B cell (primary cell): ENCODE measurements around the gene GPR87. TPM values are rescaled to one million over a fixed set of nuclear protein-coding genes. Genes with fewer than 3 reads are reported as not detected.

Source experiments
- ATAC-seq: fragments of 200-7000 bp; cut with Tn5 transposase; one replicate; pipeline ENCODE4 v1.10.0; 2021; ENCODE audit warnings: low read depth, mild to moderate bottlenecking, moderate number of reproducible peaks, moderate library complexity
- CTCF ChIA-PET: fragments of 350-600 bp; sonication (Branson Sonifier 250); formaldehyde crosslinking; loops from one replicate; lab custom pipeline; 2021; ENCODE audit warnings: antibody characterized with exemption, inconsistent platforms; lab: Charles Lee
- POLR2A ChIA-PET: fragments of 350-600 bp; sonication (Branson Sonifier 250); formaldehyde crosslinking; loops from one replicate; lab custom pipeline; 2021; ENCODE audit warnings: antibody characterized with exemption; lab: Charles Lee
- DNase-seq: peaks from one replicate; pipeline ENCODE4 v3.0.0; 2013
- H2AFZ ChIP-seq: 2 replicates; pipeline ENCODE4 v1.6.1; 2012; ENCODE audit warnings: mild to moderate bottlenecking, low read depth, low read length; ENCODE audit not compliant: insufficient read depth, poor library complexity, severe bottlenecking
- H3K27ac ChIP-seq, 2 donors: 1 replicate in 1 of 2; 2 replicates in 1 of 2; pipeline ENCODE4 v1.5.1; 2012 to 2013; ENCODE audit warnings: low read length in 2 of 2, mild to moderate bottlenecking in 2 of 2, moderate library complexity in 1 of 2
- H3K27me3 ChIP-seq, 4 experiments: fragments of 200-600 bp in 1 of 4; sonication (generic) in 1 of 4; replicated peaks in 1 of 4; 1 replicate in 2 of 4; 2 replicates in 2 of 4; pipeline versions ENCODE4 v1.6.1 to v1.7.0; 2013 to 2016; ENCODE audit warnings: low read length in 3 of 4, mild to moderate bottlenecking in 2 of 4, mixed read lengths in 1 of 4, moderate library complexity in 1 of 4; ENCODE audit not compliant: insufficient read depth in 4 of 4, control insufficient read depth in 3 of 4; ENCODE audit errors: control extremely low read depth in 1 of 4
- H3K36me3 ChIP-seq, 2 experiments: replicated peaks in 1 of 2; 1 replicate in 1 of 2; 2 replicates in 1 of 2; pipeline versions ENCODE4 v1.6.1 to v1.7.1; 2013; ENCODE audit warnings: low read length in 1 of 2; ENCODE audit not compliant: insufficient read depth in 2 of 2, control insufficient read depth in 1 of 2; ENCODE audit errors: control extremely low read depth in 1 of 2, extremely low read depth in 1 of 2
- H3K4me1 ChIP-seq, 2 donors: fragments of 200-600 bp in 1 of 2; sonication (generic) in 1 of 2; 1 replicate in 1 of 2; 2 replicates in 1 of 2; pipeline versions ENCODE4 v1.5.1 to v1.6.1; 2013 to 2017; ENCODE audit warnings: low read length in 2 of 2; ENCODE audit not compliant: control insufficient read depth in 2 of 2, insufficient read depth in 2 of 2
- H3K4me2 ChIP-seq: replicated peaks from 2 replicates; pipeline ENCODE3; 2012; ENCODE audit warnings: mild to moderate bottlenecking, low read depth, low read length; ENCODE audit not compliant: poor library complexity, severe bottlenecking
- H3K4me3 ChIP-seq, 5 experiments: fragments of 200-600 bp in 1 of 5; sonication (generic) in 1 of 5; 1 replicate in 3 of 5; 2 replicates in 2 of 5; pipeline versions ENCODE4 v1.5.1 to v1.7.0; 2011 to 2016; ENCODE audit warnings: low read length in 4 of 5, mild to moderate bottlenecking in 4 of 5, low read depth in 2 of 5, control low read depth in 1 of 5, moderate library complexity in 1 of 5; ENCODE audit not compliant: insufficient read depth in 1 of 5; ENCODE audit errors: control extremely low read depth in 1 of 5, extremely low read depth in 1 of 5
- H3K79me2 ChIP-seq: fragments of 200-600 bp; sonication (generic); one replicate; pipeline ENCODE4 v1.6.0; 2016; ENCODE audit warnings: low read length; ENCODE audit not compliant: control insufficient read depth, insufficient read depth
- H3K9ac ChIP-seq: fragments of 200-600 bp; sonication (generic); 2 replicates; pipeline ENCODE4 v1.6.1; 2017; ENCODE audit warnings: mild to moderate bottlenecking, low read length, moderate library complexity
- H3K9me3 ChIP-seq, 3 donors: one replicate each; pipeline versions ENCODE4 v1.6.1 to v1.7.1; 2013; ENCODE audit warnings: low read length in 2 of 3; ENCODE audit not compliant: control insufficient read depth in 2 of 3, insufficient read depth in 1 of 3; ENCODE audit errors: control extremely low read depth in 1 of 3
- H4K20me1 ChIP-seq: 2 replicates; pipeline ENCODE4 v1.6.0; 2012; ENCODE audit warnings: mild to moderate bottlenecking, low read length; ENCODE audit not compliant: insufficient read depth, control insufficient read depth, poor library complexity, severe bottlenecking
- H3K27ac Mint-ChIP-seq: one replicate; pipeline ENCODE4 v1.8.0; 2021; ENCODE audit warnings: mixed read lengths
- H3K27me3 Mint-ChIP-seq: one replicate; pipeline ENCODE4 v1.8.0; 2021; ENCODE audit warnings: mixed read lengths
- H3K4me1 Mint-ChIP-seq: one replicate; pipeline ENCODE4 v1.8.0; 2021; ENCODE audit warnings: mixed read lengths
- H3K4me3 Mint-ChIP-seq: one replicate; pipeline ENCODE4 v1.8.0; 2021; ENCODE audit warnings: mixed read lengths
- H3K9me3 Mint-ChIP-seq: one replicate; pipeline ENCODE4 v1.8.0; 2022; ENCODE audit warnings: mixed read lengths; ENCODE audit not compliant: insufficient read depth
- CTCF ChIP-seq: fragments of 200-600 bp; IDR thresholded peaks from one replicate; pipeline ENCODE4 v1.8.0; 2022; ENCODE audit warnings: antibody characterized with exemption, mild to moderate bottlenecking
- EZH2 ChIP-seq: IDR thresholded peaks from 2 replicates; pipeline ENCODE4 v1.6.1; 2012; ENCODE audit warnings: borderline replicate concordance, low read depth, mild to moderate bottlenecking, moderate library complexity, low read length; ENCODE audit not compliant: insufficient read depth, poor library complexity, severe bottlenecking
- WGBS: methylation state at CpG from one replicate; pipeline ENCODE4 v1.1.5; 2013; ENCODE audit warnings: missing lambda C conversion rate; ENCODE audit not compliant: insufficient coverage; 5-methylcytosine and 5-hydroxymethylcytosine counted together
- intact Hi-C: fragments of 100-400 bp; cut with micrococcal nuclease; formaldehyde crosslinking; loops from one replicate; pipeline ENCODE4 v1.10.0; 2022
- polyA plus RNA-seq: library from polyadenylated mRNA; depleted of rRNA; stranded (reverse); fragments of >200 nt; gene quantifications from 2 replicates; pipeline ENCODE4 v1.2.3, GENCODE V29; 2012
- total RNA-seq, 2 donors: library from RNA; stranded (reverse); fragments of 120-200 nt in 1 of 2; gene quantifications; 1 replicate in 1 of 2; 2 replicates in 1 of 2; pipeline versions ENCODE4 v1.2.3 to v1.2.4, GENCODE V29; 2013 to 2022

GPR87 gene
- total and polyA plus RNA-seq, 2 donors (not counting 1 experiment from before 2014, with no cell fraction given), result not detected

GRCh38 chr3:151318313-151318712, 1.7 kb upstream of the GPR87 start:
- H3K27ac ChIP-seq, result no peak overlapping the region
- no peak overlapping the region for H3K9ac ChIP-seq
- Mint-ChIP-seq H3K27ac (no peak overlapping the region), H3K27me3 (no peaks in the 10 kb centered on the region), H3K9me3 (no peaks in the 10 kb centered on the region), H3K4me1 (peaks cover 2% of the 10 kb centered on the region), H3K4me3 (no peak overlapping the region)
- H3K27me3 ChIP-seq, result no peaks in the 10 kb centered on the region
- POLR2A ChIA-PET, result no interaction called here
- no peak for ATAC-seq
- no peak overlapping the region for H3K4me3 ChIP-seq
- no peak for DNase-seq
- no peaks in the 10 kb centered on the region for H3K9me3 ChIP-seq
- intact Hi-C loops, result no loop called here
- no peak overlapping the region for H2AFZ ChIP-seq
- no peaks in the 10 kb centered on the region for H4K20me1 ChIP-seq
- no peak overlapping the region for H3K4me2 ChIP-seq
- H3K4me1 ChIP-seq, result no peaks in the 10 kb centered on the region
- no peaks in the 10 kb centered on the region for H3K36me3 ChIP-seq
- TF ChIP-seq CTCF (no peak), EZH2 (no peak)
- CTCF ChIA-PET, result interaction anchor here (1.0 kb wide), 1 partner anchor 10 kb away, joined by 3 read pairs; no protein-coding TSS in a partner anchor
- no peaks in the 10 kb centered on the region for H3K79me2 ChIP-seq

GRCh38 chr3:151315846-151316245, 774 bp downstream of the GPR87 start:
- no peak overlapping the region for H3K4me3 Mint-ChIP-seq
- no peak for TF ChIP-seq EZH2
- no peak for TF ChIP-seq CTCF
- no peak overlapping the region for H2AFZ ChIP-seq
- intact Hi-C loops, result no loop called here
- no peaks in the 10 kb centered on the region for H3K4me1 Mint-ChIP-seq
- ATAC-seq (no peak), DNase-seq (no peak)
- H3K9me3 ChIP-seq, result no peaks in the 10 kb centered on the region
- H3K4me2 ChIP-seq, result no peak overlapping the region
- H3K27ac Mint-ChIP-seq, result no peak overlapping the region
- no peaks in the 10 kb centered on the region for H3K27me3 Mint-ChIP-seq
- no peak overlapping the region for H3K27ac ChIP-seq
- no CpG with 5 or more reads among the region's 2 CpGs for WGBS
- no peak overlapping the region for H3K9ac ChIP-seq
- no peaks in the 10 kb centered on the region for H3K79me2 ChIP-seq
- ChIA-PET CTCF (interaction anchor here (1.0 kb wide), 1 partner anchor 11 kb away, joined by 3 read pairs; no protein-coding TSS in a partner anchor), POLR2A (no interaction called here)
- no peaks in the 10 kb centered on the region for H3K36me3 ChIP-seq
- H3K4me1 ChIP-seq, result no peaks in the 10 kb centered on the region
- no peaks in the 10 kb centered on the region for H3K9me3 Mint-ChIP-seq
- H3K4me3 ChIP-seq, result no peak overlapping the region
- H3K27me3 ChIP-seq, result no peaks in the 10 kb centered on the region
- H4K20me1 ChIP-seq, result no peaks in the 10 kb centered on the region
